Measurements from ENCODE around the gene DNAJB5. TPM values are rescaled to one million over a fixed set of nuclear protein-coding genes. Genes with fewer than 3 reads are reported as not detected.
A peak's percentile ranks its signal among the peaks of the same experiment; 100 is the strongest.

Gene DNAJB5
- total RNA-seq, 4 donors from 2014 or later = 46.8 to 125 (median 96.8) TPM

- Histone ChIP-seq H3K4me1 (peaks cover 10 to 35% (median 14%) of the 10 kb centered on the region in 3 donors), H3K9me3 (no peaks in the 10 kb centered on the region), H3K36me3 (peaks cover 0 to 10% of the 10 kb centered on the region in 2 donors), H3K27ac (peak overlapping the region in 3 of 4 donors; percentile 76 to 99 (median 96)), H3K27me3 (no peaks in the 10 kb centered on the region), H3K4me3 (peak overlapping the region in 1 of 2 donors; percentile 96)
- TF ChIP-seq, protein P1, sequence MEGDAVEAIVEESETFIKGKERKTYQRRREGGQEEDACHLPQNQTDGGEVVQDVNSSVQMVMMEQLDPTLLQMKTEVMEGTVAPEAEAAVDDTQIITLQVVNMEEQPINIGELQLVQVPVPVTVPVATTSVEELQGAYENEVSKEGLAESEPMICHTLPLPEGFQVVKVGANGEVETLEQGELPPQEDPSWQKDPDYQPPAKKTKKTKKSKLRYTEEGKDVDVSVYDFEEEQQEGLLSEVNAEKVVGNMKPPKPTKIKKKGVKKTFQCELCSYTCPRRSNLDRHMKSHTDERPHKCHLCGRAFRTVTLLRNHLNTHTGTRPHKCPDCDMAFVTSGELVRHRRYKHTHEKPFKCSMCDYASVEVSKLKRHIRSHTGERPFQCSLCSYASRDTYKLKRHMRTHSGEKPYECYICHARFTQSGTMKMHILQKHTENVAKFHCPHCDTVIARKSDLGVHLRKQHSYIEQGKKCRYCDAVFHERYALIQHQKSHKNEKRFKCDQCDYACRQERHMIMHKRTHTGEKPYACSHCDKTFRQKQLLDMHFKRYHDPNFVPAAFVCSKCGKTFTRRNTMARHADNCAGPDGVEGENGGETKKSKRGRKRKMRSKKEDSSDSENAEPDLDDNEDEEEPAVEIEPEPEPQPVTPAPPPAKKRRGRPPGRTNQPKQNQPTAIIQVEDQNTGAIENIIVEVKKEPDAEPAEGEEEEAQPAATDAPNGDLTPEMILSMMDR (IDR thresholded peaks at IDR 0.05) = peak in 3 of 4 experiments; percentile 20 to 34 (median 28)
- TF ChIP-seq POLR2AphosphoS5 (IDR thresholded peaks at IDR 0.05) = peak; percentile 83
- peak; percentile 56 for TF ChIP-seq EP300 (IDR thresholded peaks at IDR 0.05)
- TF ChIP-seq POLR2A (IDR thresholded peaks at IDR 0.05) = peak; percentile 28 to 37
- WGBS, 2 donors (ENCODE audit: low coverage in 1 of 2) = 36% methylated on average over 5 of the region's 15 CpGs; no CpG with 5 or more reads in 1 of the 2 donors
- ATAC-seq = no peak
Measured at GRCh38 chr9:34991607-34992375, 2.2 kb downstream of the DNAJB5 start.

- Histone ChIP-seq H3K4me1 (peaks cover 10 to 35% (median 14%) of the 10 kb centered on the region in 3 donors), H3K27ac (peak overlapping the region in 3 of 4 donors; percentile 76 to 99 (median 96)), H3K4me3 (peak overlapping the region in 1 of 2 donors; percentile 96), H3K36me3 (peaks cover 0 to 17% of the 10 kb centered on the region in 2 donors), H3K27me3 (no peaks in the 10 kb centered on the region), H3K9me3 (no peaks in the 10 kb centered on the region)
- WGBS, 2 donors (ENCODE audit: low coverage in 1 of 2) = 40% methylated on average over 1 of the region's 16 CpGs; no CpG with 5 or more reads in 1 of the 2 donors
- no peak for TF ChIP-seq EP300 (IDR thresholded peaks at IDR 0.05)
- TF ChIP-seq POLR2AphosphoS5 (IDR thresholded peaks at IDR 0.05) = peak; percentile 83
- no peak for ATAC-seq
Measured at GRCh38 chr9:34992376-34992951, 2.9 kb downstream of the DNAJB5 start.

- peak; percentile 48 for ATAC-seq
- H3K4me1 ChIP-seq = peaks cover 3 to 35% (median 14%) of the 10 kb centered on the region in 3 donors
Measured at GRCh38 chr9:34993502-34994259, 4.1 kb downstream of the DNAJB5 start.

GRCh38 chr9:34994260-34994899 is 4.8 kb downstream of the DNAJB5 start:
- Histone ChIP-seq H3K27me3 (no peaks in the 10 kb centered on the region), H3K4me3 (peak overlapping the region in 1 of 2 donors; percentile 9), H3K4me1 (peaks cover 0 to 35% (median 14%) of the 10 kb centered on the region in 3 donors), H3K9me3 (no peaks in the 10 kb centered on the region), H3K27ac (peak overlapping the region in 3 of 4 donors; percentile 76 to 99 (median 96)), H3K36me3 (peaks cover 0 to 26% of the 10 kb centered on the region in 2 donors)
- no peak for TF ChIP-seq POLR2A (IDR thresholded peaks at IDR 0.05)
- no peak for TF ChIP-seq EP300 (IDR thresholded peaks at IDR 0.05)
- TF ChIP-seq POLR2AphosphoS5 (IDR thresholded peaks at IDR 0.05) = no peak
- TF ChIP-seq, protein P1 (IDR thresholded peaks at IDR 0.05) = peak in 3 of 4 experiments; percentile 60 to 67 (median 64)
- no peak for ATAC-seq
- 8 to 12% methylated on average over 2 to 3 of the region's 4 CpGs for WGBS, 2 donors (ENCODE audit: low coverage in 1 of 2)

More at GRCh38 chr9:34993502-34994259, 4.1 kb downstream of the DNAJB5 start:
- WGBS, 2 donors (ENCODE audit: low coverage in 1 of 2) = 13 to 15% methylated on average over 3 to 8 of the region's 10 CpGs
- Histone ChIP-seq H3K36me3 (peaks cover 0 to 26% of the 10 kb centered on the region in 2 donors), H3K9me3 (no peaks in the 10 kb centered on the region), H3K27me3 (no peaks in the 10 kb centered on the region), H3K4me3 (peak overlapping the region in 1 of 2 donors; percentile 9), H3K27ac (peak overlapping the region in 3 of 4 donors; percentile 76 to 99 (median 96))
- TF ChIP-seq EP300 (IDR thresholded peaks at IDR 0.05) = no peak
- peak; percentile 67 for TF ChIP-seq POLR2AphosphoS5 (IDR thresholded peaks at IDR 0.05)
- TF ChIP-seq, protein P1 (IDR thresholded peaks at IDR 0.05) = peak in 1 of 4 experiments; percentile 8
- peak in 1 of 2 donors; percentile 45 for TF ChIP-seq POLR2A (IDR thresholded peaks at IDR 0.05)
